Activated CD4-positive, CD25-positive, alpha-beta regulatory T cell treated with anti-CD3 and anti-CD28 coated beads, Interleukin-2, amount 50 U/mL, for 16 hours (primary cell): ENCODE results near the gene TESMIN.

Source experiments
- DNase-seq: peaks from one replicate; pipeline ENCODE4 v3.0.0-alpha.2; 2020; ENCODE audit warnings: low read depth, low spot score

The TESMIN gene

DNA sequence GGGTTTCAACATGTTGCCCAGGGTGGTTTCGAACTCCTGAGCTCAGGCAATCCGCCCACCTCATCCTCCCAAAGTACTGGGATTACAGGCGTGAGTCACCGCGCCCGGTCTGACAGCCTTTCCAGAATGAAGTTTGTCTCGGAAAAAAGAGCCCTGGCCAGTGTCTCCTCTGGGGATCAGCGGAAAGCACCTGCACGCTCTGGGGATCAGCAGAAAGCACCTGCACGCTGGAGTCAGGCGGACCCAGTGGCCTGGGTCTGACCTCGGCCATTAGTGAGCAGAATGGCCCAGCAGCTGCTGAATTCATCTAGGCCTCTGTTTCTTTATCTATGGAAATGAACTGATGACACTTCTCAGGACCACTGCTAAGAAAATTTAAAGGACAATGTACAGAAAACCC, 10.5 kb upstream of the TESMIN start:
- DNase-seq = no peak

DNA sequence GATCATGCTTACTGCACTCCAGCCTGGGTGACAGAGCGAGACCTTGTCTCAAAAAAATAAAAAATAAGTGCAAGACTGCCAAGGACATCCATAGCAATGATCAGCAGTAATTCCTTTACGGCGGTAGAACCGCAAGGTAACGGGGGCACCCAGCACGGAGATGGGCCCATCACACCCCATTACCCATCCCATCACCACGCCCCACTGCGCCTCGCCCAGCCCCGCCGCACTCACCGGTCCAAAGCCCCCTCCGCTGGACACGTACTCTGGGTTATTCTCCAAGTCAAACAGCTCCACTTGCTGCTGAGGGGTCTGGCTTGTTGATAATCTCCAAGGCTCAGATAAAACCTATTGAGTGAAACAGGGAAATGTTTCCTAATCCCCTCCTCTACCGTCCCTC, 8.7 kb upstream of the TESMIN start:
- no peak for DNase-seq

DNA sequence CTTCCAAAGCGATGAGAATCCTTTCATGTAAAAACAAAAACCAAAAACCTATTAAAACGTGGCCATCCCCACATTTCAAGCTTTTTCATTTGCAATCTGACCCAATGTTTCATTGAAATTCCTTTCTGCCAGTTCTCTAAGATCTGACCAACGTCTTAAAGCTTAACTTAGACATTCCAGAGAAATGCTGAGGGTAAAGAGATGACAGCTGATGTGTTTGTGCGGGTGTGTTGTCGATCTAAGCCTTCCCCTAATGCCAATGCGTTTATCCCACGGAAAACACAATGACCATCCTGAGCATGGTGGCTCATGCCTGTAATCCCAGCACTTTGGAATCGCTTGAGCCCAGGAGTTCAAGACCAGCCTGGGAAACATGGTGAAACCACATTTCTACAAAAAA, 6.4 kb upstream of the TESMIN start:
- DNase-seq = no peak

DNA sequence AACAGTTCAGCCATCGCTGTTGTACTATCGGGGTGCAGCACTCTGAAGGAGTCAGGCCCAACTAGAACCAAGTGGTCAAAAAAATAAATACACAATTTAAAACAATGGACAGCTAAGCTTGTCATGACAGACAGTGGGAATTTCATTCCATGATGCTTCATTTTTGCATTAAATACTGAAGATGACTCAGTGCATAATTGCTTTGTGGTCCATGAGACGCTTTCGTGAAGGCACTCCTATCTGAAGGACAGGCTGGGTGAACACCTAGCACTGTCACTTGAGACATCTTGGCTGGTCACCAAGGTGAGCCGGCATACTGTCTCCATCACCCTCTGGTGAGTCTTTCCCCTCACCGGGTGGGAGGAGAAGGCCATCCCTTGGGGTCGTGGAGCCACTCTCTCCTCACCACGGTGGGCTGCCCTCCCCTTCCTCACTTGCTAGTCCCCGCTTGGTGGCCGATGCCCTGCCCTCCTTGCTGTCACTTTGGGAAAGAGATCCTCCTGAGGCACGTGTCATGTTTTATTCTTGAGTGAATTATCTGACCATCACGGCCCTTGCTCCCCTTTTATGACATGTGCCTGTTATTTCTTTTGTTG, 4.9 kb upstream of the TESMIN start:
- no peak for DNase-seq

DNA sequence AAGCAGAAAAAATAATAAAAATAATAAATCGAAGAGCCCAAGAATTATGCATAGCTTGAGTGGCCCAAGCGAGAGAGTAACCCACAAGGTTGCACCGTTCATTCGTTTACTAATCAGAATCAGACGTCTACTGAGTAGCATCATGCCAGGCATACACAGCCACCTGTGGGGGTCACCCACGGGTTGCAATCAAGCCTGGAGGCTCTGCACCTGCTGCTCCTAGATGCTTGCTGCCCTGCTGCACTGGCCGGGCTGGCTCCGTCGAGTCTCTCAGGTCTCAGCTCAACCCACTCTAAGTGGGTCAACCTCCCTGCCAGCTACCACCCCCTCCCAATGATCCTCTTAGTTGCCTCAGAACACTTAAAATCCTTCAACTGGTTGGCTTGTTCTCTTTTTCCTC, 2.0 kb upstream of the TESMIN start:
- DNase-seq = no peak

DNA sequence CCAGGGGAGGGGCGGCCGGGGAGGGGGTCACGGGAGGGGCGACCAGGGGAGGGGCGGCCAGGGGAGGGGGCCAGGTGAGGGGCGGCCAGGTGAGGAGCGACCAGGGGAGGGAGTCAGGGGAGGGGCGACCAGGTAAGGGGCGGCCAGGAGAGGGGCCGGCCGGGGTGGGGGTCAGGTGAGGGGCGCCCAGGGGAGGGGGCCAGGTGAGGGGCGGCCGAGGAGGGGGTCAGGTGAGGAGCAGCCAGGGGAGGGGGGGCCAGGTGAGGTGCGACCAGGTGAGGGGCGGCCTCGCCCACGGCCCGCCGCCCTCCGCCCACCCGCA, 355 bp downstream of the TESMIN start:
- no peak for DNase-seq

DNA sequence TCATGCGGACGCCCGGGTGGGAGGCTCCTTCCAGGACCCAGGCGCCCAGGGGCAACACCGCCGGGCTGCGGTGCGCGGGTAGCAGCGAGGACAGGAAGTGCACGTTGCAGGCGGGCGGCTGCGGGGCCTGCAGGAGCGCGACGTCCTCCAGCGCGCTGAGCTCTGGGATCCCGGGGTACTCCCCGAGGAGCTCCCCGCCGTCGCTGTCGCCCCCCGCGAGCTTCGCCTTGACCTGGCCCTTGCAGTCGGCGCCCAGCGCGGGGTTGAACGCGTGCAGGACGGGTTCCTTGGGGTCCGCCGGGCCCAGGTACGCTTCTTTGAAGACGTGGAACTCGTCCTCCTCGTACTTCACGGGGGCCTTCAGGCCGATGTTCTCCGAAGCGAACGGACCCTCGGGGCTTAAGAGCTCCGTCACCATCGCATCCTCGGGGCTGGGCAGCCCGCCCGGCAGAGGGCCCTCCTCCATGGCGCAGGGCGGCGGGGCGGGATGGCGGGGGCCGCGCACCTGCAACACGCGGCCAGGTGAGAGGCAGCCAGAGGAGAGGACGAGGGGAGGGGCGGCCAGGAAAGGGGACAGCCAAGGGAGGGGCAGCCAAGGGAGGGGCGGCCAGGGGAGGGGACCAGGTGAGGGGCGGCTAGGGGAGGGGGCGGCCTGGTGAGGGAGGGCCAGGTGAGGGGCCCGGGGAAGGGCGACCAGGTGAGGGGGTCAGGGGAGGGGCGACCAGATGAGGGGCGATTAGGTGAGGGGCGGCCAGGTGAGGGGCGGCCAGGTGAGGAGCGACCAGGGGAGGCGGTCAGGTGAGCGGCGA, 921 bp downstream of the TESMIN start:
- DNase-seq = no peak

DNA sequence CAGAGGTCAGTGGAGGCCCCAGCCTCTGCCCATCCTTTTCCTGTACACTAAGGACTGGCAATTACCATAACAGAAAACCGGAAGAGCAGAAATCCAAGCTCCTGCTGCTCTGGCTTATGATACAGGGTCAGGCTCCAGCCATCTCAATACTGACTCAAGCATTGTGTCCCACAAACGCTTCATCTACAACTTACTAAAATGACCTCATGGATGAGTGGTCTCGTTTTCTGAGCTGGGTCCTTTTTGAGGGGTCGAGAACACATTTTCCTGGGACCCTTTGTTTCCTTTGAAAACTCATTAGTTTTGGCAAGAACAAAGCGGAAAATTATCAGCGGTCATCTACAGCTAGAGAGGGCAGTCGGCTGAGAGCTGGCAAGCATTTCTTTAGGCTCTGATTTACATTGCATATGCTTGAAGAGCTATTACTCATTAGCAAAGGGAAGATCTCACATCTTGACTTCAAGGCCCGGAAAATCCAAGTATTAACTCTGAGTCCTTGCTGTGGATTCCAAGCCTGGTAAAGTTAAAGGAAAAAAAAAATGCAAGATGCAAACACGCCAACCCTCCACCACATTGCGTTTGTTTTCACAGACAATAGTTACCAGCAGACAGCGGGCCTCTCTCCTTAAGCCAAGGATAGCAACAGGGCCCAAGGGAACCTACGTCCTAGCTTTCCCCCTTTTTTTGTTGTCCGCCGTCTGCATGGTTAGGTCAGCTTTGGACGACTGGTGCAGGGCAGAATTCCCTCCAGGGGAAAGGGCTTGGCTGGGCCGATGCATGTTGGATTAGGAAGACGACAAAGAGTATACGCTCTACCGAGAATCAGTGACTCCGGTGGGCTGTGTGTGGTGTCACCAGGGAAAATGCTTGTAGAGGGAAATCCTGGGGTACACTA, 1.8 kb downstream of the TESMIN start:
- no peak for DNase-seq

DNA sequence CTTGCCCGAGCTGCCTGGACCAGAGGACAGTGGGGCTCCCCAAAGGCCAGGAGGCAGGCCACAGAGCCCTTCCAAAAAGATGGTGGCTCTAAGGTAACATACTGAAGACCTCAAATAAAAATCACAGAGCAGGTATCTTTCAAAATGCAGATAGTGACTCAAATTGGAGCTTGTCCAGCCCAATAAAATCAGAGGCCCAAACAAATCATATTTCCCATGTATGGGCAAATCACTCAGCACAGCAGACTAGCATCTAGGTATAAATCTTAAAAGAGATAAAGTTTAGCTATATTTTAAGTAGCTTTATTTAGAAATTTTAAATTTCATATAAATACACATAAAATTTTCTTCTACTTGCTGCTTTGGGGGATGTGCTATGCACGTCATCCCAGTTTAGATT, 3.3 kb downstream of the TESMIN start:
- DNase-seq = no peak

DNA sequence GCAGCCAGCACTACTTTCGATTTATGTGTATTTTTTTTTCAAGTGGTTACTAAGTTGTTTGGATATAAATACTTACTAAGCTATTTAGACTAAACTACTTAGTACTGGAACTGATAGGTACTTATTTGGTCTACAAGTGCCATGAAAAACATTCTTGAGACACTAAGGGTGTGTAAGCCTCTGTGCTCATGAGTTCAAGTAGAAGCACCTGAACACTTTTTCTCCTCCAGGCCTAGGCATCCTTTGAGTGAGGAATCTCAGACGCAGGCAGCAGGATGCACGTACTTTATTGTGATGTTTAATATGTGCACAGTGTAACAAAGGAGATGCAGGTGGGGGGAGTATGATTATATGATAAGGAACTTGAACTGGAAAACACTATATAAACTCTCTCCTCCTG, 7.8 kb downstream of the TESMIN start:
- no peak for DNase-seq

DNA sequence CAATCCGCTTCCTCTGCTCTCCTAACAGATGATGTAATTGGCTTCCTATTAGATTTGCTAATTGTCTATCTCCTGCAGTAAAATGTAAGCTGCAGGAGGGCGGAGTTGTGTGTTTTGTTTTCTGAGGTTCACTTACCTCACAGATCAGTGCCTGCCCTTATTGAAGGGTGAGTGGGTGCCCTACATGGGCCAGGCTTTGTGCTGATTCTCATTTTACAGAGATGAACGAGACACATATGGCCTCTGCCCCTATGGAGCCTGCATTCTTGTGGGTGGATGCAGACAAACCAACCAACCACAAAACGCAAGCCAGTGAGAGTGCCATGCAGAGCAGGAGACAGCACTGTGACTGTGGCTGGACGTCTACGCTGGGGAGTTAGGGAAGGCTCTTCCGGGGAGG, 9.9 kb downstream of the TESMIN start:
- DNase-seq = no peak

DNA sequence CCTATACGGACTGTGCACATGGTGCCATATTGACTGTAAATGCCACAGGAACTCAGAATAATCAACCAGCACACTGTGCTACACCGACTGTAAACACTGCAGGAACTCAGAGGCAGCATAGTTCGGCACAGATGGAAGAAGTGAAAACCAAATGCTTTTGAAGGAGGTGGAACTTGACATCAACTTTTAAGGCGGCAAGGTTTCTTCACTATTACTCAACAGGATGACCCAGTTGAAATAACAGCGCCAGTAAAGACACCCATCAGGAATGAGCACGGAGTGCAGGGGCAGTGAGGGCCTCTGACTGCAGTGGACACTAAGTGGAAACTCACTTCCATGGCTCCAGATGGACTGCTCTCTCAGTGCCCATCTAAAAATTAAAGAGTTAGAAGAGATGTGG, 15.7 kb downstream of the TESMIN start:
- DNase-seq = no peak

DNA sequence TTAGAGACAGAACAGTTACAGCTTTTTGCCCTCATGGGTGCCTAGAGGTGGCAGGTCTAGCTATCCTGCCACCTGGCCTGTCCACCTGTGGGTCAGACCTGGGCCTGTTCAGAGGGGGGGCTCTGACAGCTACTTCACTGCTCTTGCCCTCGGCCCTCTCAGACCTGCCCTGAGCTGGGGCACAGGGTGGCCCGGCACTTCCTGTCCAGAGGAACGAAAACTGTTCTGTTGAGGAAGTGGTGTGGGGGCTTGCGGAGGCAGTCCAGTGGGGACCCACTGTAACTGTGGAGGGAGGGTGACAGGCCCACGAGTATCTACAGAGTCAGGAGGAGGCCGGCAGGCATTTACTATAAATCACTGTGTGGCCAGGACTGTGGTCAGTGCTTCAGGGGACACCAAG, 16.2 kb downstream of the TESMIN start:
- no peak for DNase-seq

DNA sequence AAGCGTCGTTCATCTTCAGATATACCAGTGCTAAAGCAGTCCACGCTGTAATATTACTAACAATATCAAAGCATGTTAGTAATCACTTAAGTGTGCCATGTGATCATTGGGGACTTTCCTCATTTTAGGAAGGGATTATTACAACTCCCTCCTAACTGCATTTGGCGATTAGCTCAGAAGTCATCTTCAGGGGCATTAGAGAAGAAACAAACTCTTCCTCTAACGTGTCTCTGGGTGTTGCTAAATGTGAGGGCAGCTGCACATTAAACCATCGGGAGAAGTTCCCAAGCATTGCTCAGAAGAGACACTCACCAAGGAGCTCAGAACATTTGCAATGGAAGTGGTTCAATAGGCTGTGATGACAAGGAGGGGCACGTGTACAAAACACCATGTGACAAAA, 17.2 kb downstream of the TESMIN start:
- no peak for DNase-seq

DNA sequence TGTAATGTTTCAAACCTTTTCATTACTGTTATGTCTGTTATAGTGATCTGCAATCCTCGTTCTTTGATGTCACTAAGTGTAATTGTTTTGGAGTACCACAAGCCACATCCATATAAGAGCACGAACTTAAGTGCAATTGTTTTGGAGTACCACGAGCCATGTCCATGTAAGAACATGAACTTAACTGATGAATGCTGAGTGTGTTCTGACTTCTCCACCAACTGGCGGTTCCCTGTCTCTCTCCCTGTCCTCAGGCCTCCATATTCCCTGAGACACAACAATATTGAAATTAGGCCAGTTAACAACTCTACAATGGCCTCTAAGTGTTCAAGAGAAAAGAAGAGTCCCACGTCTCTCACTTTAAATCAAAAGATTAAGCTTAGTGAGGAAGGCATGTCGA, 23.5 kb downstream of the TESMIN start:
- no peak for DNase-seq

DNA sequence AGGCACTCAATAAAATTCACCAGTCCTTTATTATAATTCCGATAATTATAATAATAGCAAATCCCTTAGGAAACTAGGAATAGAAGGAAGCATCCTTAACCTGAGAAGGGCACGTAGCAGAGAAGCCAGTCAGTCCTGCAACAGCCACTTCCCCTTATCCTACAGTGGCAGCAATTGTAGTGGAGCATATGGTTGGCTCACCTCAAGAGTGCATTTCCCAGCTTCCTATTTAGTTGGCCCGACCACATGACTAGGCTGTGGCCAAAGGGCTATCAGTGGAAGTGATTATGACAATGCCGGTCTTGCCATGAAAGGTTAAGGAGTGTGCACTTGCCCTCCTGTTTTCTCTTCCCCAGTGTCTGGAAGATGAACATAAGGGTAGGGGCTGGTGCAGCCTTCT, 27.0 kb downstream of the TESMIN start:
- no peak for DNase-seq

DNA sequence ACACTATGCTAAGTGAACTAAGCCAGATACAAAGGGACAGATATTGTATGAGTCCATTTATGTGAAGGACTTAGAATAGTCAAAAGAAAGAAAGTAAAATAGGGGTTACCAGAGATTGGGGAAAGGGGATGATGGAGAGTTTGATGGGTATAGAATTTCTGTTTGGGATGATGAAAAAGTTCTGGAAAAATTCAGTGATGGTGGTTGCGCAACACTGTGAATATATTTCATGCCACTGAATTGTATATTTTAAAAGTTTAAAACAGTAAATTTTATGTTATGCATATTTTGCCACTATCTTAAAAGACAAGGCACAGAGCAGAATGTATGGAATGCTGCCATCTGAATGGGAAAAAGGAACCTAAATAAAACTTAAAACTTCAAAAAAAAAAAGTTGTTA, 29.2 kb downstream of the TESMIN start:
- DNase-seq = no peak

DNA sequence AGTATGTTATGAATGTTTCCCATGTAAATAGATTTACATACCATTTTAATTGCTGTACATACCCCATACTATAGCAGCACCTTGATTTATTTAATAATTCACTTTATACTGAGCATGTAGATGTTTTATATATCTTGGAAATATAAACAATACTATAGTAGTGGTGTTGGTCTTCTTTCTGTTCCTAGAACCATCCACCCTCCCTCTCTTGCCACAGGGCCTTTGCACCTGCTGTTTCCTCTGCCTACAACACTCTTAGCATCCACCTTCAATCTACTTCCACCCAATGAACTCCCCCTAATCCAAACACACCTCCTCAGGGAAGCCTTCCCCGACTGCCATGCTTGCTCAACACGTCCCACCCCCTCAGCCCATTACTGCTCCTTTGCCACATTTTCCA, 30.2 kb downstream of the TESMIN start:
- no peak for DNase-seq

DNA sequence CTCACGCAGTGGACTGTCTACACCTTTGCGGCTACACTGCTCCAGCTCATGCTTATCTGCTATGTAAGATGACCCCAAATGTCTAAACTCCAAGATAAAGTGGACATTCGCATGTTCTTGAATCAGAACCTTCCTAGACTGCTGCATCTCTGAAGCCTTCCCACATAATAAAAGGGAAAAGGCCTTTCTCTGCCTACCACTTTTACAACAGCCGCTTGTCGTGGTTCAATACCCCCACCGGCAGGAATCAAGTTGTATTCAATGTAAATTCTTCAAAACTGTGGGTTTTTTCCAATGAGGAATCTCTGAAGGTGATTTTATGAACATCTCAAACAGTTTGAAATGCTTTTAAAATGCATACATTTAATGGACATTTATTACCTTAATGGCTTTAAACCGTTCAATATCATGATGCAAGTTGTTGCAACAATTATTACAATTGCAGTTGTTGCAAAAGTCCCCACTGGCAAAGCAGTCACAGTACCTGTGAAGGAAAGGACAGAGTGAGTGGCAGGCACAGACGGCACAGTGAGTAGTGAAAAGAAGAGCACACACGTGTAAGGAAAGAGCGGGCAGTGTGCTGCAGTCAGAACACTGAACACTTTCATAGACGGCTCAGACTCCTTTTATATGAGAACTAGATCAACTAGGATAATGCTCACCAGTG, 35.7 kb downstream of the TESMIN start:
- DNase-seq = no peak

DNA sequence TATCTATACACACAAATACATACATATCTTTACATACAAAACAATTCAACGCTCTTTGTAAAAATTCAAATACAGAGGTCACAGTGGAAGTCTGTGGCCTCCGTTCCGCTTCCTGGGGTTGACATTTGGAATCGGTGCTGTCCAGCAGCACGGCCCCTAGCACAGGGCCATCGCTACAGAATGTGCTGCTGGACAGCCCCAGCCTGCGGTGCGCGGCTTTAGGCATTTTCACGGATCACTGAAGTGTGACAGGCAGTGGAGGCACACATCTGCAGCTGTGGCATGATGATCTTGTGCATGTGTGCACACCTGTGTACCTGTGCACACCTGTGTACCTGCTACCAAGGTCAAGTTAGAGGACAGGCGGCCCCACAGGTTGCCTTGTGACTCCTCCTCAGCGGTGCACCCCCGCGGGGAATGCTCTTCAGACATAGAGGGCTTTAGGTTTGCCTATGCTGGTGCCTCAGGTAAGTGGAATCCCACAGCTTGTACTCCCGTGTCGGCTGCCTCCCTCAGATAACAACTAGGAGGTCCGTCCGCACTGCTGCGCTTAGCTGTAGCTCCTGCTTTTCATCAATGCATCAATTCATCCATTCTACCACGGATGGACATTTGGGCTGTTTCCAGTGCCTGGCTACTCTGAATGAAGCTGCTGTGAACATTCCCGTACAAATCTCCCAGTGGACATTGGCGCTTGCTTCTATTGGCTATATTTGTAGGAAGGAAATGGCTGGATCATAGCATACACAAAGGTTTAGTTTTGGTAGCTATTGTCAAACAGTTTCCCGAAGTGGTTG, 37.1 kb downstream of the TESMIN start:
- no peak for DNase-seq

DNA sequence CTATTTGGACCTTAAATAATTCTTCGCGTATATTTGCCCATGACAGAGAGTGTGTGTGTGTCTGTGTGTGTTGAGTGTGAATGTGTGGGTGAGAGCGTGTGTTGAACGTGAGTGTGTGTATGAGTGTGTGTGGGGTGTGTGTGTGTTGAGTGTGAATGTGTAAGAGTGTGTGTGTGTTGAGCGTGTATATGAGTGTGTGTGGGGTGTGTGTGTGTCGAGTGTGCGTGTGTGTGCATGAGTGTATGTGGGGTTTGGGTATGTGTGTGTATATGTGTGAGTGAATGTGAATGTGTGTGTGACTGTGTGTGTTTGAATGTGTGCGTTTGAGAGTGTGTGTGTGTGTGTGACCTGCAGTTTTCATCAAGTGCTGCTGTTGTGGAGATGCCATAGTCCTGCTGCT, 40.2 kb downstream of the TESMIN start:
- DNase-seq = no peak
